ENCODE data around the gene ZSWIM6. TPM values are rescaled to one million over a fixed set of nuclear protein-coding genes. Genes with fewer than 3 reads are reported as not detected.
"Not testable (repeated sequence)": the region's sequence is repeated elsewhere in the genome, so short reads cannot be mapped to it uniquely, and the experiment has no call there.

The ZSWIM6 gene
- total RNA-seq, 1 experiment from 2014 or later = 12.1 TPM

- no peak for DNase-seq (ENCODE audit: low read depth)
Observed at GRCh38 chr5:61407706-61408270, 75.7 kb downstream of the ZSWIM6 start.

- peak; percentile 99 for DNase-seq (ENCODE audit: low read depth)
Observed at GRCh38 chr5:61408476-61409168, 76.6 kb downstream of the ZSWIM6 start.

GRCh38 chr5:61409568-61409967 lies 77.5 kb downstream of the ZSWIM6 start:
- peak; percentile 88 for DNase-seq (ENCODE audit: low read depth)

- DNase-seq (ENCODE audit: low read depth) = no peak
Observed at GRCh38 chr5:61410811-61411210, 78.8 kb downstream of the ZSWIM6 start.

GRCh38 chr5:61412361-61412760 lies 80.3 kb downstream of the ZSWIM6 start:
- DNase-seq (ENCODE audit: low read depth) = no peak

- not testable (repeated sequence) for DNase-seq (ENCODE audit: low read depth)
Observed at GRCh38 chr5:61413205-61413604, 81.1 kb downstream of the ZSWIM6 start.

GRCh38 chr5:61414806-61415205 lies 82.7 kb downstream of the ZSWIM6 start:
- no peak for DNase-seq (ENCODE audit: low read depth)

GRCh38 chr5:61416010-61416409 lies 84.0 kb downstream of the ZSWIM6 start:
- no peak for DNase-seq (ENCODE audit: low read depth)

GRCh38 chr5:61416420-61416819 lies 84.4 kb downstream of the ZSWIM6 start:
- no peak for DNase-seq (ENCODE audit: low read depth)

- DNase-seq (ENCODE audit: low read depth) = no peak
Observed at GRCh38 chr5:61417340-61417739, 85.3 kb downstream of the ZSWIM6 start.

- DNase-seq (ENCODE audit: low read depth) = no peak
Observed at GRCh38 chr5:61417851-61418250, 85.8 kb downstream of the ZSWIM6 start.

- DNase-seq (ENCODE audit: low read depth) = no peak
Observed at GRCh38 chr5:61419106-61419505, 87.0 kb downstream of the ZSWIM6 start.

GRCh38 chr5:61420016-61420415 lies 88.0 kb downstream of the ZSWIM6 start:
- no peak for DNase-seq (ENCODE audit: low read depth)

- DNase-seq (ENCODE audit: low read depth) = not testable (repeated sequence)
Observed at GRCh38 chr5:61421262-61421661, 89.2 kb downstream of the ZSWIM6 start.

- DNase-seq (ENCODE audit: low read depth) = no peak
Observed at GRCh38 chr5:61423487-61424145, 91.6 kb downstream of the ZSWIM6 start.

GRCh38 chr5:61425918-61426317 lies 93.9 kb downstream of the ZSWIM6 start:
- DNase-seq (ENCODE audit: low read depth) = no peak

GRCh38 chr5:61429906-61430305 lies 97.8 kb downstream of the ZSWIM6 start:
- no peak for DNase-seq (ENCODE audit: low read depth)

GRCh38 chr5:61431923-61432620 lies 100.0 kb downstream of the ZSWIM6 start:
- no peak for DNase-seq (ENCODE audit: low read depth)

- no peak for DNase-seq (ENCODE audit: low read depth)
Observed at GRCh38 chr5:61435368-61435767, 103.3 kb downstream of the ZSWIM6 start.

- no peak for DNase-seq (ENCODE audit: low read depth)
Observed at GRCh38 chr5:61438298-61438970, 106.4 kb downstream of the ZSWIM6 start.

GRCh38 chr5:61440086-61440485 lies 108.0 kb downstream of the ZSWIM6 start:
- no peak for DNase-seq (ENCODE audit: low read depth)

- DNase-seq (ENCODE audit: low read depth) = no peak
Observed at GRCh38 chr5:61440596-61440995, 108.5 kb downstream of the ZSWIM6 start.

Data from LHCN-M2 (cell line).